HepG2 (cell line): ENCODE data around the gene TSC22D1. TPM values are rescaled to one million over a fixed set of nuclear protein-coding genes. Genes with fewer than 3 reads are reported as not detected.

Experiments used
- ATAD3A ChIP-seq: sonication (generic); formaldehyde crosslinking; IDR thresholded peaks from 2 replicates; pipeline ENCODE4 v1.4.0; 2020; ENCODE audit warnings: missing genetic modification reagents
- EZH2 ChIP-seq: conservative IDR thresholded peaks from 2 replicates; pipeline ENCODE4 v1.6.1; 2012; ENCODE audit warnings: mild to moderate bottlenecking, low read depth, low read length, moderate library complexity
- FOXJ3 ChIP-seq: sonication (generic); formaldehyde crosslinking; IDR thresholded peaks from 2 replicates; pipeline ENCODE4 v1.4.0; 2020; ENCODE audit warnings: missing genetic modification reagents, mild to moderate bottlenecking, borderline replicate concordance
- HBP1 ChIP-seq: IDR thresholded peaks from 2 replicates; pipeline ENCODE4 v1.6.1; 2016; ENCODE audit warnings: low read depth, control low read depth
- HDAC2 ChIP-seq: sonication (generic); formaldehyde crosslinking; IDR thresholded peaks from 2 replicates; pipeline ENCODE4 v1.4.0; 2020; ENCODE audit warnings: missing genetic modification reagents
- IRF2 ChIP-seq: IDR thresholded peaks from 2 replicates; pipeline ENCODE4 v1.6.1; 2018; ENCODE audit warnings: missing genetic modification reagents, missing compliant biosample characterization
- KAT7 ChIP-seq: IDR thresholded peaks from 2 replicates; pipeline ENCODE4 v1.6.1; 2018; ENCODE audit warnings: borderline replicate concordance, missing compliant biosample characterization
- MYPOP ChIP-seq: sonication (generic); formaldehyde crosslinking; IDR thresholded peaks from 2 replicates; pipeline ENCODE4 v1.8.1; 2023; ENCODE audit warnings: mild to moderate bottlenecking, moderate library complexity, missing genetic modification reagents
- PLSCR1 ChIP-seq: sonication (generic); formaldehyde crosslinking; IDR thresholded peaks from 2 replicates; pipeline ENCODE4 v1.5.0; 2020; ENCODE audit warnings: missing genetic modification reagents, mild to moderate bottlenecking, borderline replicate concordance
- SIN3B ChIP-seq: fragments of 150-350 bp; IDR thresholded peaks from 2 replicates; pipeline ENCODE4 v1.6.1; 2014; ENCODE audit warnings: low read length
- TFDP1 ChIP-seq: IDR thresholded peaks from 2 replicates; pipeline ENCODE4 v1.6.1; 2016; ENCODE audit warnings: missing compliant biosample characterization, missing genetic modification reagents, borderline replicate concordance
- YY1 ChIP-seq: IDR thresholded peaks from 2 replicates; pipeline ENCODE4 v1.6.1; 2011; ENCODE audit warnings: low read length, low read depth, moderate library complexity, mild to moderate bottlenecking; ENCODE audit not compliant: insufficient read depth, insufficient replicate concordance
- ZBTB49 ChIP-seq: sonication (generic); formaldehyde crosslinking; IDR thresholded peaks from 2 replicates; pipeline ENCODE4 v1.4.0; 2020; ENCODE audit warnings: missing genetic modification reagents, borderline replicate concordance
- ZFX ChIP-seq: sonication (generic); formaldehyde crosslinking; IDR thresholded peaks from 2 replicates; pipeline ENCODE4 v1.4.0; 2020; ENCODE audit warnings: mild to moderate bottlenecking, low read depth, missing genetic modification reagents, moderate library complexity
- ZNF33B ChIP-seq: sonication (generic); formaldehyde crosslinking; IDR thresholded peaks from 2 replicates; pipeline ENCODE4 v1.5.1; 2020; ENCODE audit warnings: mild to moderate bottlenecking, missing genetic modification reagents
- ZNF382 ChIP-seq: sonication (generic); formaldehyde crosslinking; IDR thresholded peaks from 2 replicates; pipeline ENCODE4 v1.5.0; 2020; ENCODE audit warnings: missing genetic modification reagents, mild to moderate bottlenecking, borderline replicate concordance
- ZNF670 ChIP-seq: sonication (generic); formaldehyde crosslinking; IDR thresholded peaks from 2 replicates; pipeline ENCODE4 v1.8.0; 2022; ENCODE audit warnings: mild to moderate bottlenecking, missing genetic modification reagents, borderline replicate concordance
- ZNF761 ChIP-seq: sonication (generic); formaldehyde crosslinking; conservative IDR thresholded peaks from 2 replicates; pipeline ENCODE4 v1.4.0; 2020; ENCODE audit warnings: mild to moderate bottlenecking, missing genetic modification reagents
- ZNF777 ChIP-seq: sonication (generic); formaldehyde crosslinking; IDR thresholded peaks from 2 replicates; pipeline ENCODE4 v1.4.0; 2020; ENCODE audit warnings: missing genetic modification reagents
- polyA plus RNA-seq, 8 experiments: library from polyadenylated mRNA; depleted of rRNA in 3 of 8; stranded (reverse) in 7 of 8; unstranded in 1 of 8; fragments of >200 nt; fragmentation: Illumina TruSeq in 4 of 8; extraction: Trizol in 4 of 8; gene quantifications; 2 replicates each; pipeline versions ENCODE4 v1.2.1 to v1.2.3, GENCODE V29; 2011 to 2016; ENCODE audit warnings: low read depth in 4 of 8, missing spikeins in 1 of 8, mixed read lengths in 1 of 8; ENCODE audit not compliant: insufficient read depth in 1 of 8
- total RNA-seq, 5 experiments: library from RNA; depleted of rRNA; stranded (reverse); fragments of >200 nt; fragmentation: Illumina TruSeq; extraction: Trizol; gene quantifications; 2 replicates each; pipeline ENCODE4 v1.2.3, GENCODE V29; 2016; ENCODE audit warnings: low read depth in 1 of 5
- TF ChIP-seq, protein P1 (sequence below): IDR thresholded peaks from 2 replicates; pipeline ENCODE4 v1.6.1; 2016; ENCODE audit warnings: mild to moderate bottlenecking

The TSC22D1 gene
- total and polyA plus RNA-seq, 2 of the 13 experiments (the other 11 are each of a cell fraction or from before 2014, with no cell fraction given): 18.4 to 35.7 TPM

GRCh38 chr13:44404261-44405132 is 171.6 kb downstream of the TSC22D1 start (continued):
- no peak for TF ChIP-seq ATAD3A (CRISPR knock-in tag)
- TF ChIP-seq ZNF382: no peak
- TF ChIP-seq ZNF670 (CRISPR knock-in tag): no peak
- 0 out of 2 replicates have a peak, but pooled peaks have one; percentile 52 for TF ChIP-seq ZFX (CRISPR knock-in tag)
- peak; percentile 92 for TF ChIP-seq YY1
- peak; percentile 48; the same call in 1 of the 2 replicates for TF ChIP-seq FOXJ3 (CRISPR knock-in tag)
- 0 out of 2 replicates have a peak, but pooled peaks have one; percentile 32 for TF ChIP-seq ZNF761 (CRISPR knock-in tag)
- TF ChIP-seq HBP1: 0 out of 2 replicates have a peak, but pooled peaks have one; percentile 37
- no peak for TF ChIP-seq EZH2
- TF ChIP-seq KAT7 (CRISPR knock-in tag): peak; percentile 47; the same call in 1 of the 2 replicates
- 0 out of 2 replicates have a peak, but pooled peaks have one; percentile 54 for TF ChIP-seq SIN3B
- peak; percentile 84; the same call in 1 of the 2 replicates for TF ChIP-seq MYPOP (CRISPR knock-in tag)
- TF ChIP-seq IRF2: peak; percentile 89
- TF ChIP-seq ZNF33B: no peak
- TF ChIP-seq, protein P1, sequence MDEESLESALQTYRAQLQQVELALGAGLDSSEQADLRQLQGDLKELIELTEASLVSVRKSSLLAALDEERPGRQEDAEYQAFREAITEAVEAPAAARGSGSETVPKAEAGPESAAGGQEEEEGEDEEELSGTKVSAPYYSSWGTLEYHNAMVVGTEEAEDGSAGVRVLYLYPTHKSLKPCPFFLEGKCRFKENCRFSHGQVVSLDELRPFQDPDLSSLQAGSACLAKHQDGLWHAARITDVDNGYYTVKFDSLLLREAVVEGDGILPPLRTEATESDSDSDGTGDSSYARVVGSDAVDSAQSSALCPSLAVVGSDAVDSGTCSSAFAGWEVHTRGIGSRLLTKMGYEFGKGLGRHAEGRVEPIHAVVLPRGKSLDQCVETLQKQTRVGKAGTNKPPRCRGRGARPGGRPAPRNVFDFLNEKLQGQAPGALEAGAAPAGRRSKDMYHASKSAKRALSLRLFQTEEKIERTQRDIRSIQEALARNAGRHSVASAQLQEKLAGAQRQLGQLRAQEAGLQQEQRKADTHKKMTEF (CRISPR knock-in tag): peak; percentile 66
- no peak for TF ChIP-seq ZBTB49 (CRISPR knock-in tag)
- no peak for TF ChIP-seq PLSCR1 (CRISPR knock-in tag)
- peak; percentile 88 for TF ChIP-seq HDAC2 (CRISPR knock-in tag)
- TF ChIP-seq ZNF777 (CRISPR knock-in tag): no peak; the same call in 1 of the 2 replicates
- peak; percentile 68; the same call in 1 of the 2 replicates for TF ChIP-seq TFDP1 (CRISPR knock-in tag)
